AG09319 (cell line): ENCODE data around the gene CCR7.

ENCODE experiments used
- DNase-seq: peaks from one replicate; pipeline ENCODE4 v3.0.0-alpha.2; 2010; ENCODE audit warnings: low read depth; ENCODE audit errors: extremely low read depth
- TF ChIP-seq, protein P1 (sequence below): IDR thresholded peaks from 2 replicates; pipeline ENCODE4 v1.5.1; 2011; ENCODE audit warnings: low read depth, mild to moderate bottlenecking, inconsistent platforms, low read length, moderate library complexity

CCR7 gene

GRCh38 chr17:40518401-40519088 is 46.7 kb downstream of the CCR7 start:
- DNase-seq, result no peak
- TF ChIP-seq, protein P1, sequence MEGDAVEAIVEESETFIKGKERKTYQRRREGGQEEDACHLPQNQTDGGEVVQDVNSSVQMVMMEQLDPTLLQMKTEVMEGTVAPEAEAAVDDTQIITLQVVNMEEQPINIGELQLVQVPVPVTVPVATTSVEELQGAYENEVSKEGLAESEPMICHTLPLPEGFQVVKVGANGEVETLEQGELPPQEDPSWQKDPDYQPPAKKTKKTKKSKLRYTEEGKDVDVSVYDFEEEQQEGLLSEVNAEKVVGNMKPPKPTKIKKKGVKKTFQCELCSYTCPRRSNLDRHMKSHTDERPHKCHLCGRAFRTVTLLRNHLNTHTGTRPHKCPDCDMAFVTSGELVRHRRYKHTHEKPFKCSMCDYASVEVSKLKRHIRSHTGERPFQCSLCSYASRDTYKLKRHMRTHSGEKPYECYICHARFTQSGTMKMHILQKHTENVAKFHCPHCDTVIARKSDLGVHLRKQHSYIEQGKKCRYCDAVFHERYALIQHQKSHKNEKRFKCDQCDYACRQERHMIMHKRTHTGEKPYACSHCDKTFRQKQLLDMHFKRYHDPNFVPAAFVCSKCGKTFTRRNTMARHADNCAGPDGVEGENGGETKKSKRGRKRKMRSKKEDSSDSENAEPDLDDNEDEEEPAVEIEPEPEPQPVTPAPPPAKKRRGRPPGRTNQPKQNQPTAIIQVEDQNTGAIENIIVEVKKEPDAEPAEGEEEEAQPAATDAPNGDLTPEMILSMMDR, result no peak

DNA sequence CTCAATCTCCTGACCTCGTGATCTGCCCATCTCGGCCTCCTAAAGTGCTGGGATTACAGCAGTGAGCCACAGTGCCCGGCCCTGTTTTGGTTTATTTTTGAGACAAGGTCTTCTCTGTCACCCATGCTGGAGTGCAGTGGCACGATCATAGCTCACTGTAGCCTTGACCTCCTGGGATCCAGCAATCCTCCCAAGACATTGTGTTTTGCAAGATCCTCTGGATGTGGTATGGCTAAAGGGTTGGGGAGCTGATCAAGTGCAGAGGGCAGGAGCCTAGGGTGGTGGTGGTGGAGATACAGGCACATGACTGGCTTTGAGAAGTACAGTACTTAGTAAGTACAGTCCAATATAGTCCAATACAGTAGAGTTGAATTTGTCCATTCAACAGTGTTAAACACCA is 47.3 kb downstream of the CCR7 start:
- TF ChIP-seq, protein P1, result no peak
- no peak for DNase-seq

- DNase-seq, result no peak
- TF ChIP-seq, protein P1, result no peak
Measured at GRCh38 chr17:40517286-40517662, 48.0 kb downstream of the CCR7 start.

DNA sequence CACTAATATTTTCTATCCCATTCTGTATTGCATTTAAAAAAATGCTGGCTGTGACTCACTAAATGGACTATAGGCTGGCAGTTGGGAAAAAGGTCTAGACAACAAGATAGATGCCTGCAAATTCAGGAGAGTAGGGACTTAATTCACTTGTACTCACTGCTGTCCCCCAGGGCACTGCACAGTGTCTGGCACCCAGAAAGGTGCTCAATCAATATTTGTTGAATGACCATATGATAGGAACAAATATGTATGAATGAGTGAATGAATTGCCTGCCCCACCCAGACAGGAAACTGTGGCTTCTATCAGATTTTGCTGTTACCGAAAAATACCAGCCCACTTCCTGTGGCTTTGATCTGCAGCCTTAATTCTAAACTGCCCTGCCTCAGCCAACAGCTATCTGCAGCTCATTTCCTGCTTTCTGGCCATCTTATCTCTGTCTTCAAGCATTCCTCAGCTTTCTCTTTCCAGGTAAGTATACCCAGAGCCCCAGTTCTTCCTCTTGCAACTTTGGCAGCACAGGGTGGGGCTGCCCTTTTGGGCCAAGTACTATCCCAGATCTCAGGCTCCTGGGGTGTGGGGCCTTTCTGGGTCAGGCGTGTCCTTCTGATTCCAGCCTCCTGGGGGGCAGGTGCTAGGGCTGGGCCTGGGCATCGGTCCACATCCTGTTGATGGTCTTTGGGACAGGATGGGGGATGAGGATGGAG is 48.5 kb downstream of the CCR7 start:
- TF ChIP-seq, protein P1, result no peak

DNA sequence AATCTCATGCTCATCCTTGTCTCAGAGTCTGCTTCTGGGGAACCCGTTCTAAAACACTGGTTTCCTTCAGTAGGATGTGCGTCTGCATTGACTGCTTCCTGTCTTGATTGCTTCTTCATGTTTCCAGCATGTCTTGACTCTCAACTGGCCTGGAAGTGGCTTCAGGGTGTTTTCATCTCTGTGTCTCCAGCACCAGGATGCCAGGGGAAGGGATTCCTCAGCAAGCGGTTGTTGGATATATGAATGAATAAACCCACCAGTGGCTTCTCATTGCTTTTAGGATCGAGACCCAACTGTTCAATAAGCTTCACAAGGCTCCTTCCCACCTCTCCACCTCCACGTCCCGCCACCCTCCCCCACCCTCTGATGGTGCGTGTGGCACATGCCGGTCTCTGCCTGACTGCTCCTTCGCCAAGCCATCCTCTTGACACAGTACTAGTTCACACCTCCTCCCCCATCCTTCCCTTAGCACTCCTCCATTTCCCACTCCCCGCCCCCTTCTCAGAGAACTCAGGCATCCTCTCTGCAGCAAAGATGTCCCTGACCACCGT is 49.7 kb downstream of the CCR7 start:
- DNase-seq, result no peak
- TF ChIP-seq, protein P1, result no peak

More for the DNA sequence above, 48.5 kb downstream of the CCR7 start:
- DNase-seq, result no peak

- DNase-seq, result no peak
- TF ChIP-seq, protein P1, result no peak
Measured at GRCh38 chr17:40515011-40515410, 50.3 kb downstream of the CCR7 start.
